Iris pigment epithelial cell (primary cell): Measurements from ENCODE around the gene TIE1.
"Not testable (repeated sequence)": the region's sequence is repeated elsewhere in the genome, so short reads cannot be mapped to it uniquely, and the experiment has no call there.

Experiments used
- DNase-seq: peaks from one replicate; pipeline ENCODE4 v3.0.0-alpha.2; 2011; ENCODE audit warnings: low read depth

Gene TIE1

DNA sequence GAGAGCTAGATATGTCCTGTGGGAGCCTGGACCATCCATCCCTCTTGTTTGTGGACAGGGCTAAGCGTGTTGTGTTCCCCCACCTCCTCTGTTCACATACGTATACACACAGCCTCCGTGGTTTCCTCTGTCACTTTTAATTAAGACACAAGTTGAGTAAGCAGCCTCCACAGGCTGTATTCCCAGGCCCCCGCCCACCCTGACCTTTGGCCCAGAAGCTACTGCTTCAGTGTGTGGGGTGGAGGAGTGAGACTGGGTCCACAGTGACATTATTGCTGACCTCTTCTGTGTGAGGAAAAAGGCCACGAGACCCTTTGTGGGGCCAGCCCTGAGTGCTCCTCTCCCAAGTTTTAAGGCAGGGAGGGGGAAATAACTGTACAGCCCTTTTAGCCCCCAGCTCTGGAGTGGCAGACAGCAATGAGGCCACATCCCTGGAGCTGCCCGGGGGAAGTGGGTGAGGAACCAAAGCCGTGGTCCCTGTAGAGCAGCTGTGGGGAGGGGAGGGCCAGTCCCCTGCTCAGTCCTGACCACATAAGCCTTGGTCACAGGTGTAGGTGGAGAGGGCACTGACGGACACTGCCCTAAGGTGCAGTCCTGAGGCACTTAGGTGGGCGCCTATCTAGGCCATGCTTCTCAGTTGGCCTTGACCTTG lies 62.6 kb downstream of the TIE1 start:
- DNase-seq, result no peak

GRCh38 chr1:43363935-43364525 lies 63.2 kb downstream of the TIE1 start:
- DNase-seq, result no peak

DNA sequence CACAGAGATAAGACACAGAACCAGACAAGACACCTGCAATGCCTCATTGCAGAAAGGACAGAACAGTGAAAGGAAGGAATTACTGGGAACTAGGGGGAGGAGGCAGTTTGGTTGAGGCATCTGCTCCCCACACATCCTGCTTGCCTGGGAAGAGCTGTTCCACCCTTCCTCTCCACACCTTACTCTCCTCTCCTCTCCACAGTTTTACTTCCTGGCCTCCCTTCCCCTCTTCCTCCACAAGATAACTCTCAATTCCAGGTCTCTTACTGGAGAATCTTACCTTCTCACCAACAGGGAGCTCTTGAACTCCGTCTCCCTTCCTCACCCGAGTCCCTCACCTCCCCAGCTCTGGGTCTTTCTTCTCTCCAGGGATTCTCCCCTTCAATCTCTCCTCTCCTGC lies 64.9 kb downstream of the TIE1 start:
- no peak for DNase-seq

DNA sequence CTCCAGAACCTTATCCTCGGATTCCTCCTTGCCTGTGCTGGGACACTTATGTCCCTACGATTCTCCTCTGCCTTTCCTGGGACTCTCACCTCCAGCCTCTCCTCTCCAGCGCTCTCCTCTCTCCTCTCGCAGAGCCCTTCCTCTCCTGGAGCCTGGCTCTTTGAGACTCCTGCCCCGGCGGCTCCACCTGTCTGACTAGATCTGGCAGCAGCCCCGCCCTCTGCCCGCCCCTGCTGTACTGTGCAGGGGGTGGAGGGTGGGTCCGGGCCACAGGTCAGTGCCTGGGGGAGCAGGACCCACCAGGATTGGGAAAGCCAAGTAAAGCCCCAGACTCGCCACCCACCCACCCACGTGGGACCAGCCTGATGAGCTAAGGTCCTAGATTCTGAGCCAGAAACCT lies 65.4 kb downstream of the TIE1 start:
- no peak for DNase-seq

GRCh38 chr1:43366601-43367025 lies 65.8 kb downstream of the TIE1 start:
- DNase-seq, result no peak

DNA sequence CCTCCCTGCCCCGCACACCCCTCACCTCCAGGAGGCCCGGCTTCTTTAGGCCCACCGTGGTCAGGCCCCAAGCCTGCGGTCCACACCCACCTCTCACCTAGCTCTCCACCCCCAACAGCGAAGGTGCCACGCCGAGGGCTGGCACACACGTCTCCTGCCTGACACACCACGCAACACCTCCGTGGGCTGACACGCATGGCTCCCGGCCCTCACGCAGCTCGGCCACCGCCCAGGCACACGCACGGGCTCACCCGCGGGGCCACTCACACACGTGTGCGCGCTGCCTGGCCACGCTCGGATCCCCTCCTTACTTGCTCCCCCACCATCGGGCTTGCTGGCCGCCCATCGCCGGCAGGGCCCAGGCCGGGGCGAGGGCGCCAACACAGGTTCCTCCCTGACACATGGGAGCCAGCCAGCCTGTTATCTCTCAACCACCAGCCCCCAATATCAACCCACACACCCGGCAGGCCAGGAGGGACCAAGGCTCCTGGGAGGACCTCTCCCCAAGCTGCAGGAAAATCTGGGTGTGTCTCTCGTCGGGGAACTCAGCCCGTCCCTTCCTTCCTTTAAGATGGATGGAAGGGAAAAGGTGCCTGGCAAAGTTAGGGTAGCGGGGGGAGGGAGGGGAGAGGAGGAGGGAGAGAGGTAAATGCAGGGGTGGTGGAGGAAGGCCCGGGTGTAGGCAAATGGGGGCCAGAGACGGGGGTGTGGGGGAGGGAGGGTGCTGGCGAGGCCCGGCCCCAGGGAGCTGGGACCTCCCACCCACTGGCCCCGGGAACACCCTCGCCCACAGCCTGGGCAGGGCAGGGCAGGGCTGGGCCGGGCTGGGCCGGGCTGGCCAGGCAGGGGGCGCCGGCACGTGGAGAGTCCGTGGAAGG lies 66.5 kb downstream of the TIE1 start:
- no peak for DNase-seq

DNA sequence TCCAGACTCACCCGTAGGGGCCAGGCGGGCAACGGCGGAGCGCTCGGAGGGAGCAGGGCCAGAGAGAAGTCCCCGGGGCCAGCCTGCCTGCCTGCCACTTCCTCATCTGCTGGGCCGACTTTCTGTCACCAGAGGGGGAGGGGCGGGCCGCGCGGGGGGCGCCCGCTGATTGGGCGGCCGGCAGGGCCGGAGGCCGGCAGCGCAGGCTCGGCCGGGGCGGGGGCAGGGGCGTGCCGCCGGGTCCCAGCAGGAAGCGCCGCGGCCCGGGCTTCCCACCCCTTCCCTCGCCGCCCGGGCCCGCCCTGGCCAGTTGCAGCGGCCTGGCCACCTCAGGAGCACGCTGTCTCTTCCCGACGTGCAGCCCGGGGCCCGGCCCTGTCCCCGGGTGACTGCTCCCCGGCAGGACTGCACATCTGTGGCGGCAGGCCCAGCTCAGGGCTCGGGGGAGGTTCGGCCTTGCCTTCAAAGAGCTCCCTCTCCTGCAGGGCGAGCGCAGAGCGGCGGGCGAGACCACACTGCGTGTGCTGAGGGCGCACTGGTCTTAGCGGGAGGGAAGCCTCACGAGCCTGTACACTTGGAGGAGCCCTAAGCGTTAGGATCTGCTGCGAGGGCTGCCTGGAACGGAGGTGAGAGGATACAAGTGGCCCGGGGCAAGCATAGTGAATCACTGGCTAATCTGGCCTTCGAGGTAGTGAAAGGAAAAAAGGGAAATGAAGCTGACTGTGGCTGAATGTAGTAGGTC lies 67.3 kb downstream of the TIE1 start, which contains the start of gene ELOVL1:
ELOVL1 (minus strand) TSS at position 108 of the 742 bp plus-strand sequence. CDS start 2,402 bp downstream, outside the sequence.
- DNase-seq, result peak; percentile 91

DNA sequence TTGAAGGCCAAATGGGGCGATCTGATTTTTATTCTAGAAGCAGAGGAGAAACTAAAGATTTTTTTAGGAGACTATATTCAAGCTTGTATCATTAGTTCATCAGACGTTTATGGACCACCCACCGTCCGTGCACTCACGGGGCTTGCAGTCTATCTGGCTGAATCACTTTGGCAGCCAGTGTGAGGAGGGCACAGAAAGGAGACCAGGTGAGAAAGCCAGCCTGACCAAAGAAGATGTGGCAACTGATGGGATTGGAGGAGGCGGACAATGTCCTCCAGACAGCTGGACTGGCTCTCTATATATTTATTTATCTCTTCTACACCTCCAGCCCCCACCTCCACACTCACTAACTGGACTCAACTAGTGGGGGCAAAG lies 67.9 kb downstream of the TIE1 start:
- no peak for DNase-seq

GRCh38 chr1:43369779-43370178 lies 69.0 kb downstream of the TIE1 start:
- not testable (repeated sequence) for DNase-seq

- no peak for DNase-seq
These were observed 69.8 kb downstream of the TIE1 start for GRCh38 chr1:43370564-43370963.

DNA sequence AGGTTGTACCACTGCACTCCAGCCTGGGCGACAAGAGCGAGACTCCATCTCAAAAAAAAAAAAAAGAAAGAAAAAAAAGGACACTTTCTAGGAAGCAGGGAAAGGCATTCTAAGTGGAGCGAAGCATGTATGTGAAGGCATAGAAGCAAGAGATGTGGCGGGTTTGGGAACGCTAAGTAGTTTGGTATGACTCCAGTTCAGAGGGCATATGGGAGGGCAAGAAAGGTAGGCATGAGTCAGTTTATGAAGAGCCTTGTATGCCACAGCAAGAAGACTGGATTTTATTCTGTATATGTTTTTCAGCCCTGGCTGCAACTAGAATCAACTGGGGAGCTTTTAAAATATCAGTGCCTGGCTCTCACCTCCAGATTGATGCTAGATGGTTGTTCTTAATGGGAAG lies 71.4 kb downstream of the TIE1 start:
- DNase-seq, result no peak
